ENCODE data around the gene FBXO40.

DNA sequence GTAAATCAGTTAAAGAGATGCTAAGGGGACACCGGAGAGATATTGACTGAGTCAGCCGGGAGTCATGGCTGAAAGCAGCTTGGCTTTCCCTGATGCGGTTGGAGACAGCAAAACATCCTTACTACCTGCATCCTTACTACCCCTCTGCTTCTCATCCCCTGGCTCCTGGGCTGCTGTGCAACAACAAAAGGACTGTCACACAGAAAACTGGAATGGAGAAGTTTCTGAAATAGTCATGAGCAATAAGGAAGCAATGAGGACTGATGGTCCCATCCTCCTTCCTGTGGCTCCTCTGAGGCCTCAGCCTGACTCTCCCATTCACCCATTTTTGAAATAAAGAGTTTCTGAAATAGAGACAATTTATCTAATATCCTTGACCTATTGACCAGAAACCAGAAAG is 66.4 kb downstream of the FBXO40 start:
- TF ChIP-seq, protein P1, sequence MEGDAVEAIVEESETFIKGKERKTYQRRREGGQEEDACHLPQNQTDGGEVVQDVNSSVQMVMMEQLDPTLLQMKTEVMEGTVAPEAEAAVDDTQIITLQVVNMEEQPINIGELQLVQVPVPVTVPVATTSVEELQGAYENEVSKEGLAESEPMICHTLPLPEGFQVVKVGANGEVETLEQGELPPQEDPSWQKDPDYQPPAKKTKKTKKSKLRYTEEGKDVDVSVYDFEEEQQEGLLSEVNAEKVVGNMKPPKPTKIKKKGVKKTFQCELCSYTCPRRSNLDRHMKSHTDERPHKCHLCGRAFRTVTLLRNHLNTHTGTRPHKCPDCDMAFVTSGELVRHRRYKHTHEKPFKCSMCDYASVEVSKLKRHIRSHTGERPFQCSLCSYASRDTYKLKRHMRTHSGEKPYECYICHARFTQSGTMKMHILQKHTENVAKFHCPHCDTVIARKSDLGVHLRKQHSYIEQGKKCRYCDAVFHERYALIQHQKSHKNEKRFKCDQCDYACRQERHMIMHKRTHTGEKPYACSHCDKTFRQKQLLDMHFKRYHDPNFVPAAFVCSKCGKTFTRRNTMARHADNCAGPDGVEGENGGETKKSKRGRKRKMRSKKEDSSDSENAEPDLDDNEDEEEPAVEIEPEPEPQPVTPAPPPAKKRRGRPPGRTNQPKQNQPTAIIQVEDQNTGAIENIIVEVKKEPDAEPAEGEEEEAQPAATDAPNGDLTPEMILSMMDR (IDR thresholded peaks at IDR 0.05; ENCODE audit: low read length) = no peak
- no peak for TF ChIP-seq EZH2 (IDR thresholded peaks at IDR 0.05; ENCODE audit: borderline replicate concordance, low read length)

All from OCI-LY1 (cell line).